HCT116 (cell line): Measurements from ENCODE around the gene WASF2. TPM values are rescaled to one million over a fixed set of nuclear protein-coding genes. Genes with fewer than 3 reads are reported as not detected.
A peak's percentile ranks its signal among the peaks of the same experiment; 100 is the strongest.

Experiments
- ATAC-seq: fragments of 200-7000 bp; cut with Tn5 transposase; 2 replicates; pipeline ENCODE4 v1.9.1; 2020; ENCODE audit warnings: mild to moderate bottlenecking, moderate library complexity
- BruUV-seq: library from RNA; stranded (reverse); fragments of 400-500 nt; replicated peaks from 2 replicates; lab custom pipeline; 2021; lab: Mats Ljungman, UMichigan
- CTCF ChIA-PET: fragments of 300-600 bp; sonication (Branson Sonifier 250); formaldehyde crosslinking; loops from one replicate; lab custom pipeline; 2021; ENCODE audit warnings: antibody characterized with exemption; lab: Charles Lee
- POLR2A ChIA-PET: fragments of 300-600, 350-600 bp; sonication (Branson Sonifier 250); formaldehyde crosslinking; loops from one replicate; lab custom pipeline; 2021; ENCODE audit warnings: antibody characterized with exemption; lab: Charles Lee
- RAD21 ChIA-PET, 2 experiments: fragments of 300-600 bp; sonication (Branson Sonifier 250); formaldehyde crosslinking; loops; one replicate each; lab custom pipeline; 2023; ENCODE audit warnings: low total read pairs in 2 of 2; ENCODE audit not compliant: uncharacterized antibody in 2 of 2, unreplicated experiment in 2 of 2, low non-redundant PET in 1 of 2; lab: Charles Lee
- DNase-seq: peaks from one replicate; pipeline ENCODE4 v3.0.0-alpha.2; 2010; ENCODE audit warnings: low read depth, low spot score
- H2AFZ ChIP-seq: fragments of 200-600 bp; shearing (Covaris generic), sonication (generic); 2 replicates; pipeline ENCODE4 v1.6.1; 2017; ENCODE audit warnings: low read depth, mixed run types, mixed read lengths, antibody characterized with exemption, low read length; ENCODE audit not compliant: poor library complexity, severe bottlenecking
- H3K27ac ChIP-seq: 2 replicates; pipeline ENCODE4 v1.5.1; 2012; ENCODE audit warnings: low read depth, low read length
- H3K27me3 ChIP-seq: fragments of 200-600 bp; sonication (generic); 2 replicates; pipeline ENCODE4 v1.6.1; 2016; ENCODE audit warnings: mixed run types, low read length, mixed read lengths; ENCODE audit not compliant: insufficient read depth
- H3K36me3 ChIP-seq, 2 experiments: fragments of 200-500 bp in 1 of 2; fragments of 200-600 bp in 1 of 2; sonication (Bioruptor generic) in 1 of 2; sonication (generic) in 1 of 2; 2 replicates each; pipeline versions ENCODE4 v1.5.1 to v1.6.1; 2014 to 2016; ENCODE audit warnings: low read length in 2 of 2, inconsistent platforms in 1 of 2, mixed read lengths in 1 of 2, mixed run types in 1 of 2; ENCODE audit not compliant: insufficient read depth in 2 of 2, control insufficient read depth in 1 of 2
- H3K4me1 ChIP-seq, 2 experiments: fragments of 200-600 bp in 1 of 2; sonication (generic) in 1 of 2; 2 replicates each; pipeline versions ENCODE4 v1.5.1 to v1.6.1; 2012 to 2017; ENCODE audit warnings: low read length in 2 of 2, inconsistent platforms in 1 of 2, mild to moderate bottlenecking in 1 of 2, mixed read lengths in 1 of 2, mixed run types in 1 of 2, moderate library complexity in 1 of 2; ENCODE audit not compliant: insufficient read depth in 2 of 2, control insufficient read depth in 1 of 2
- H3K4me2 ChIP-seq: fragments of 200-600 bp; sonication (generic); 2 replicates; pipeline ENCODE4 v1.6.1; 2017; ENCODE audit warnings: mixed run types, low read length, mixed read lengths
- H3K4me3 ChIP-seq, 2 experiments: fragments of 200-600 bp in 1 of 2; sonication (generic) in 1 of 2; replicated peaks in 1 of 2; 2 replicates each; pipeline ENCODE4 v1.5.1; 2011 to 2016; ENCODE audit warnings: low read length in 2 of 2, control low read depth in 1 of 2, low read depth in 1 of 2, mild to moderate bottlenecking in 1 of 2, mixed read lengths in 1 of 2, mixed run types in 1 of 2
- H3K79me2 ChIP-seq: fragments of 200-600 bp; sonication (generic); 2 replicates; pipeline ENCODE4 v1.6.1; 2017; ENCODE audit warnings: mild to moderate bottlenecking, mixed run types, low read length, moderate library complexity, mixed read lengths; ENCODE audit not compliant: insufficient read depth
- H3K9ac ChIP-seq: fragments of 200-600 bp; sonication (generic); 2 replicates; pipeline ENCODE4 v1.6.1; 2016; ENCODE audit warnings: low read length, mixed read lengths
- H3K9me2 ChIP-seq: fragments of 200-600 bp; sonication (generic), shearing (Covaris generic); 2 replicates; pipeline ENCODE4 v1.6.1; 2017; ENCODE audit warnings: mixed run types, mild to moderate bottlenecking, moderate library complexity; ENCODE audit not compliant: insufficient read depth
- H3K9me3 ChIP-seq, 2 experiments: fragments of 200-500 bp in 1 of 2; fragments of 200-600 bp in 1 of 2; sonication (Bioruptor generic) in 1 of 2; sonication (generic) in 1 of 2; 2 replicates each; pipeline ENCODE4 v1.6.1; 2014 to 2017; ENCODE audit warnings: low read length in 2 of 2, mixed read lengths in 2 of 2, inconsistent platforms in 1 of 2, low read depth in 1 of 2, mild to moderate bottlenecking in 1 of 2, mixed run types in 1 of 2, moderate library complexity in 1 of 2; ENCODE audit not compliant: control insufficient read depth in 1 of 2, insufficient read depth in 1 of 2
- H4K20me1 ChIP-seq: fragments of 200-600 bp; sonication (generic), shearing (Covaris generic); 2 replicates; pipeline ENCODE4 v1.6.1; 2017; ENCODE audit warnings: mixed run types, mild to moderate bottlenecking, moderate library complexity; ENCODE audit not compliant: insufficient read depth
- ELF1 ChIP-seq: IDR thresholded peaks from 2 replicates; pipeline ENCODE4 v1.6.1; 2012; ENCODE audit warnings: low read depth, borderline replicate concordance
- REST ChIP-seq: IDR thresholded peaks from 2 replicates; pipeline ENCODE4 v1.6.1; 2012; ENCODE audit warnings: low read depth
- SRF ChIP-seq: IDR thresholded peaks from 2 replicates; pipeline ENCODE4 v1.6.1; 2012; ENCODE audit warnings: low read depth
- YY1 ChIP-seq: IDR thresholded peaks from 2 replicates; pipeline ENCODE4 v1.6.1; 2011; ENCODE audit warnings: low read length, low read depth, moderate library complexity, mild to moderate bottlenecking; ENCODE audit not compliant: insufficient replicate concordance; ENCODE audit errors: extremely low read depth
- ZFX ChIP-seq: fragments of 450-650 bp; IDR thresholded peaks from 2 replicates; pipeline ENCODE4 v1.6.1; 2017
- intact Hi-C: fragments of 100-400 bp; cut with micrococcal nuclease; formaldehyde crosslinking; loops from 2 replicates; pipeline ENCODE4 v1.10.0; 2022
- total RNA-seq: library from RNA; stranded (reverse); gene quantifications from one replicate; pipeline ENCODE4 v1.2.1, GENCODE V29; 2021; ENCODE audit not compliant: unreplicated experiment

The WASF2 gene
- total RNA-seq, 1 experiment from 2014 or later = 111 TPM

DNA sequence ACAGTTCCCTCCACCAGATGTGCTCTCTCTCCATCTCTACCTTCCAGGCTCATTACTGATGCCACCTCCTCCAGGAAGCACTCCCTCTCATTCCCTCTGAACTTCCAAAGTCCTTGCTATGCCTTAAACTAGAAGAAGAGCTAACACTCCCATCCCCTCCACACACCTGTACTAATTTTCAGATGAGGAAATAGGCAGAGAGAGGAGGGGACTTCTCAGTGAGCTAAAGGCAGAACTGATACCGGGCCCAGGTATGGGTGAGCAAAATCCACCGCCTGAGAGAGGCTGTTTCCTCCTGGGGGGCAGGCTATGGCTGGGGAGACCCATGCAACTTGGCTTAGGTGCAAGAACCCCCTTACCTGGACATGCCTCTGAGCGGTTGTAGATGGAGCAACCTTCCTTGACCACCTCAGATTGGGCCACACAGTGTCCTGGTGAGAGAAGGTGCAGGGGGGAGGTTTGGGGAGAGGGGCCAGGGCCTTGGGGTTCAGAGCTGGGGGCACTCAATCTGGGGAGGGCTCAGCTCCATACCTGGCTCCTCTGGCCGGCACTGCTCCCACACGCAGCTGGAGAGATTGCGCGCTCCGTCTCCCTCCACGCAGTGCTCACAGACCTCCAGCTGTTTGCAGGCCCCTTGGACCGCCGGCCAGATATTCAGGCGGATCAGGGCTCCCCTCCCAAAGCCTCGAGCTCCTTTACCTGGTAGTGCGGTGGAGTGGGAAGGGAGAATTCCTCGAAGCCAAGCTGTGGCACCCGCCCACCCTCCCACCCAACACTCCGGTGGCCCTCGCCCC is 107.8 kb downstream of the WASF2 start (continued):
- TF ChIP-seq ZFX (no peak), REST (no peak)

GRCh38 chr1:27380766-27381733 is 108.9 kb downstream of the WASF2 start:
- RAD21 ChIA-PET = no interaction called here

More at GRCh38 chr1:27380766-27381733, 108.9 kb downstream of the WASF2 start:
- Histone ChIP-seq H3K27me3 (no peaks in the 10 kb centered on the region), H4K20me1 (no peaks in the 10 kb centered on the region), H2AFZ (no peak overlapping the region), H3K9me3 (no peaks in the 10 kb centered on the region), H3K9me2 (no peaks in the 10 kb centered on the region), H3K79me2 (no peaks in the 10 kb centered on the region), H3K9ac (no peak overlapping the region), H3K4me2 (peak overlapping the region; percentile 21; the same call in 1 of the 2 replicates), H3K36me3 (no peaks in the 10 kb centered on the region), H3K4me1 (peaks cover 11 to 55% of the 10 kb centered on the region in 2 experiments), H3K4me3 (no peak overlapping the region), H3K27ac (no peak overlapping the region)
- no peak for DNase-seq
- CTCF ChIA-PET = interaction anchor here (0.9 to 1.8 kb wide), 3 partner anchors 10 to 16 kb away, joined by 4 to 6 read pairs (median 4); no protein-coding TSS in a partner anchor
- POLR2A ChIA-PET = interaction anchor here (1.5 to 3.9 kb wide), 3 partner anchors 10 to 15 kb away, joined by 6 to 26 read pairs (median 8); partner anchors contain the start of gene MAP3K6
- TF ChIP-seq SRF = no peak
- no peak for TF ChIP-seq YY1
- TF ChIP-seq ELF1 = no peak
- ATAC-seq = no peak
- intact Hi-C loops = no loop called here
- no TSS peak for BruUV-seq
